Panc1 (cell line): Measurements from ENCODE around the gene PKD1.

Source experiments
- CTCF ChIP-seq: fragments of 450-650 bp; IDR thresholded peaks from 2 replicates; pipeline ENCODE4 v1.5.1; 2017; ENCODE audit warnings: mild to moderate bottlenecking
- POLR2AphosphoS5 ChIP-seq: IDR thresholded peaks from 2 replicates; pipeline ENCODE4 v1.6.1; 2012; ENCODE audit warnings: mild to moderate bottlenecking, low read depth, low read length, moderate library complexity
- TCF7L2 ChIP-seq: IDR thresholded peaks from 2 replicates; pipeline ENCODE4 v1.6.1; 2011; ENCODE audit warnings: mild to moderate bottlenecking, low read depth, low read length, inconsistent platforms

- no peak for TF ChIP-seq CTCF
- TF ChIP-seq POLR2AphosphoS5: no peak
- no peak for TF ChIP-seq TCF7L2
These were observed 20.5 kb upstream of the PKD1 start for GRCh38 chr16:2155977-2156848.
